GM10266 (cell line): ENCODE measurements around the gene MINDY4B.

ENCODE experiments used
- DNase-seq: peaks from one replicate; pipeline ENCODE4 v3.0.0; 2012; ENCODE audit errors: extremely low spot score
- TF ChIP-seq, protein P1 (sequence below): IDR thresholded peaks from 2 replicates; pipeline ENCODE4 v1.5.1; 2012; ENCODE audit warnings: mild to moderate bottlenecking, low read depth; ENCODE audit not compliant: control insufficient read depth, insufficient read depth; ENCODE audit errors: missing control alignments

Gene MINDY4B

GRCh38 chr3:150850191-150850590, 55.0 kb downstream of the MINDY4B start:
- no peak for DNase-seq
- TF ChIP-seq, protein P1, sequence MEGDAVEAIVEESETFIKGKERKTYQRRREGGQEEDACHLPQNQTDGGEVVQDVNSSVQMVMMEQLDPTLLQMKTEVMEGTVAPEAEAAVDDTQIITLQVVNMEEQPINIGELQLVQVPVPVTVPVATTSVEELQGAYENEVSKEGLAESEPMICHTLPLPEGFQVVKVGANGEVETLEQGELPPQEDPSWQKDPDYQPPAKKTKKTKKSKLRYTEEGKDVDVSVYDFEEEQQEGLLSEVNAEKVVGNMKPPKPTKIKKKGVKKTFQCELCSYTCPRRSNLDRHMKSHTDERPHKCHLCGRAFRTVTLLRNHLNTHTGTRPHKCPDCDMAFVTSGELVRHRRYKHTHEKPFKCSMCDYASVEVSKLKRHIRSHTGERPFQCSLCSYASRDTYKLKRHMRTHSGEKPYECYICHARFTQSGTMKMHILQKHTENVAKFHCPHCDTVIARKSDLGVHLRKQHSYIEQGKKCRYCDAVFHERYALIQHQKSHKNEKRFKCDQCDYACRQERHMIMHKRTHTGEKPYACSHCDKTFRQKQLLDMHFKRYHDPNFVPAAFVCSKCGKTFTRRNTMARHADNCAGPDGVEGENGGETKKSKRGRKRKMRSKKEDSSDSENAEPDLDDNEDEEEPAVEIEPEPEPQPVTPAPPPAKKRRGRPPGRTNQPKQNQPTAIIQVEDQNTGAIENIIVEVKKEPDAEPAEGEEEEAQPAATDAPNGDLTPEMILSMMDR, result no peak

DNA sequence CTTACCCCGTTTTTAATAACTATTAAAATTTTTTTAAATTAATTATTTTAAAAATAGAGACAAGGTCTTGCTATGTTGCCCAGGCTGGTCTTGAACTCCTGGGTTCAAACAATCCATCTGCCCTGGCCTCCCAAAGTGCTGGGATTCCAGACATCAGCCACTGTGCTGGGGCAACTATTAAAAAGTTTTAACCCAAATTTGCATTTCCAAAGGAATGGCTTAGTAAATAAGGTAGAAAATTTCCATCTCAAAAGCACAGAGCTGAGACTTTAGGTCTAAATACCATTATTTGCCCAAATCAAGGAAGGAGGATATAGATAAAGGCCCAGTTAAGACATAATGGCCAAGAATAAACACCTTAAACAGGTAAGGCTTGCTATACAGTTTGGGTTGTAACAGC, 56.4 kb downstream of the MINDY4B start:
- TF ChIP-seq, protein P1, result no peak

DNA sequence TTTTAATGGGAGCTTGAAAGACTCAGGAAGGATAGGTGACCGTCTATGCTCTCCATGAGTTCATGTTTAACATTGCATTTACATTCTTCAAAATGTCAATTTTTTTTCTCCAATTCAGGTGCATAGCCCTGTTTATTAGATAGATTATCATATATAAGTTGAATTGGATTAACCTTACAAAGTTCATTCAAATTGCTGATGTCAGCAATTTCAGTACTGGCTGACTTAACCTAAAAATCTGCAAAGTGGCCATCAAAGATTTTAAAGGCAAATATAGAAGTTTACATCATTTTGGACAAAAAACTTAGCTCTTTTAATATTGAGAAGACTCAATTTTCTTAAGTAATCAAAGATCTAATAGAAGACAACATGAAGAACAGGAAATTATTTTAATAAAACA, 57.8 kb downstream of the MINDY4B start:
- TF ChIP-seq, protein P1, result no peak
- no peak for DNase-seq

More for the DNA sequence above, 56.4 kb downstream of the MINDY4B start:
- DNase-seq, result no peak

- TF ChIP-seq, protein P1, result no peak
- no peak for DNase-seq
Observed at GRCh38 chr3:150844484-150844883, 60.8 kb downstream of the MINDY4B start.

DNA sequence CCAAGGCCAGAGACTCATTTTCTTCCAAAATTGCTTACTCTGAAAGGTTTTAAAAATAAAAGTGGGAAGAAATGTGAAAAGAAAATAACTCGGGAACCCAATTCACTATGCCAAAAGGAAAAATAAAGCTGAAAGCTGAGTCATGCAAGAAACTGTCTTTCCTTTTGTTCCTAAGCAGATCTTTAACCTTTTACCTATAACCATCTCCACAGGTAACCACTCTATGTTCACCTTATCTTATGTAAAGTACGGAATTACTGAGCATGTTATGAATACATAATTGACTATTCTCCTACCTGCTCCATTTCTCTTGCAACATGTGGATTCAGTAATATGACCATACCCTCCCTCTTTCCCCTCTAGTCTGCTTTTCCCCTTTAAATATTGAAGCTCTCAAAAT, 62.0 kb downstream of the MINDY4B start:
- no peak for DNase-seq
- TF ChIP-seq, protein P1, result no peak

GRCh38 chr3:150840802-150841515, 64.3 kb downstream of the MINDY4B start:
- TF ChIP-seq, protein P1, result no peak
- DNase-seq, result no peak

- TF ChIP-seq, protein P1, result no peak
- no peak for DNase-seq
Observed at GRCh38 chr3:150830745-150831144, 74.5 kb downstream of the MINDY4B start.
